Cardiac fibroblast (primary cell): ENCODE data around the gene ZDHHC18.

ENCODE experiments used
- DNase-seq, 2 donors: peaks; one replicate each; pipeline versions ENCODE4 v3.0.0 to v3.0.0-alpha.2; 2010; ENCODE audit warnings: low read depth in 2 of 2
- H3K4me3 ChIP-seq, 2 donors: replicated peaks in 1 of 2; 1 replicate in 1 of 2; 2 replicates in 1 of 2; pipeline ENCODE4 v1.5.1; 2011; ENCODE audit warnings: low read depth in 2 of 2, low read length in 2 of 2, mild to moderate bottlenecking in 2 of 2, moderate library complexity in 1 of 2
- TF ChIP-seq, protein P1 (sequence below): IDR thresholded peaks from one replicate; pipeline ENCODE4 v1.5.1; 2011; ENCODE audit warnings: low read depth, mild to moderate bottlenecking, low read length, inconsistent platforms

Gene ZDHHC18

DNA sequence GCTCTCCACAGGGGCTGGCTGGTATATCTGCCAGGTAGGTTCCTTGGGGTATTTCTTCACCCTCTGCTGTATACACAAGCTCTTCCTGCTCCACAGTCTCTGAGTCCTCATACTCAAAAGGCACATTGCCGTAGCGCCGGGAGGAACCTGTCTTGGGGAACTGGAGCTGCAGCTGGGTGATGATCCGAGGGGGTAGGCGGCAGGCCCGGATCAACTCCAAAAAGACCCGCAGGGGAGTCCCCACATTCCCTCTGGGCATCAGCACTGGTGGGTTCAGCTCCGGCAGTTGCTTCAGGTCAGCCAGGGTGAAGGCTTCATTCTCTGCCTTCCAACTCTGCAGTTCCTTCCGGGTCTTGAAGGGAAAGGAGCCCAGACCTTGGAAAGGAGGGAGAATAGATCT lies 70.9 kb downstream of the ZDHHC18 start:
- TF ChIP-seq, protein P1, sequence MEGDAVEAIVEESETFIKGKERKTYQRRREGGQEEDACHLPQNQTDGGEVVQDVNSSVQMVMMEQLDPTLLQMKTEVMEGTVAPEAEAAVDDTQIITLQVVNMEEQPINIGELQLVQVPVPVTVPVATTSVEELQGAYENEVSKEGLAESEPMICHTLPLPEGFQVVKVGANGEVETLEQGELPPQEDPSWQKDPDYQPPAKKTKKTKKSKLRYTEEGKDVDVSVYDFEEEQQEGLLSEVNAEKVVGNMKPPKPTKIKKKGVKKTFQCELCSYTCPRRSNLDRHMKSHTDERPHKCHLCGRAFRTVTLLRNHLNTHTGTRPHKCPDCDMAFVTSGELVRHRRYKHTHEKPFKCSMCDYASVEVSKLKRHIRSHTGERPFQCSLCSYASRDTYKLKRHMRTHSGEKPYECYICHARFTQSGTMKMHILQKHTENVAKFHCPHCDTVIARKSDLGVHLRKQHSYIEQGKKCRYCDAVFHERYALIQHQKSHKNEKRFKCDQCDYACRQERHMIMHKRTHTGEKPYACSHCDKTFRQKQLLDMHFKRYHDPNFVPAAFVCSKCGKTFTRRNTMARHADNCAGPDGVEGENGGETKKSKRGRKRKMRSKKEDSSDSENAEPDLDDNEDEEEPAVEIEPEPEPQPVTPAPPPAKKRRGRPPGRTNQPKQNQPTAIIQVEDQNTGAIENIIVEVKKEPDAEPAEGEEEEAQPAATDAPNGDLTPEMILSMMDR: no peak
- H3K4me3 ChIP-seq: no peak overlapping the region
- no peak for DNase-seq

DNA sequence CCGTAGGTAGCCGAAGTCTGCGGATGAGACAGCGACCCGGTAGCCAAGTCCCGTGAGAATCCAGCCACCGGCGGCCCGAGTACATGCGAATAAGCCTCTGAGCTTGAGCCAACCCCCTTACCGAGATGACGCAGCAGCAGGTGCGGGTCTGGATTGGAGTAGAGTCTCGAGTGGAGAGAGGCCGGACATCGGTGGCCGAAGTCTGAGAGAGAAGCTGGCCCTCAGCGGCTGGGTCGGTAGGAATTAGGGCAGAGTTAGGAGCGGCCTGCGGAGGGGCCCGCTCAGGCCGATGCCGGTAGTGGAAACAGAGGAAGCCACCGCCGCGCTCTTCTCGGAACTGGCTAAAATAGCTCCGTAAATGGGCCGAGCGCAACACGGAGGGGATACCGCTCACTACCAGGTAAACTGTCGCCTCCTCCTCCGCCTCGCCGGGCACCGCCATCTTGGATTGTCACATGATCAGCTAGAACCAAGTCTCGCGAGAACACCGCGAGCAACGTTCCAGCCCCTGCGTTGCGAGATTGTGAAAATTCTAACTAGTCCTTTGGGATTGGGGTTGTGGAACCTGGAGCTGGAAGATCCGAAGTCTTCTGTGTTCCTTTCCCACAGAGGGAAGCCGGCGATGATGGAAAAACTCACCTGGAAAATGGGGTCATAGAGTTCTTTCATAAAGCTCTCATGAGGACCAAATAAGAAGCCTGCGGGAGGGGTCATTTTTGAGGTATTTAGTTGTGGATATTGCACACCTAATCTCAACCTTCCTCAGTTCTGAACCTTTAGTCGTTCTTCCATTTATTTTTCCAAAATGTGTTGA lies 73.7 kb downstream of the ZDHHC18 start, which contains the start of gene GPATCH3:
Gene GPATCH3 (minus strand): TSS at position 467 of the 814 bp plus-strand sequence. CDS start 25 bp downstream, at position 442.
- peak within 1 kb of the TSS; percentile 94 to 98 for H3K4me3 ChIP-seq
- peak; percentile 96 to 97 for DNase-seq
- TF ChIP-seq, protein P1: no peak

- TF ChIP-seq, protein P1: no peak
- peak overlapping the region; percentile 94 to 98 for H3K4me3 ChIP-seq
- no peak for DNase-seq
Measured at GRCh38 chr1:26900815-26901511, 74.5 kb downstream of the ZDHHC18 start.
